SK-N-SH (cell line): ENCODE results near the gene PBX4. TPM values are rescaled to one million over a fixed set of nuclear protein-coding genes. Genes with fewer than 3 reads are reported as not detected.

Experiments
- CTCF ChIA-PET: fragments of 300-600, 350-600 bp; formaldehyde crosslinking; extraction: SDS; loops from one replicate; lab custom pipeline; 2021; lab: Yijun Ruan, JAX
- POLR2A ChIA-PET: fragments of 350-600 bp; sonication (Branson Sonifier 250); formaldehyde crosslinking; extraction: SDS; loops from one replicate; lab custom pipeline; 2020; ENCODE audit warnings: antibody characterized with exemption, inconsistent platforms; lab: Yijun Ruan, JAX
- DNase-seq: peaks from one replicate; pipeline ENCODE4 v3.0.0; 2012
- H2AFZ ChIP-seq: fragments of 200-600 bp; sonication (generic); 2 replicates; pipeline ENCODE4 v1.8.1; 2016; ENCODE audit warnings: antibody characterized with exemption, mild to moderate bottlenecking, low read depth
- H3F3A ChIP-seq: fragments of 200-600 bp; sonication (generic); replicated peaks from 2 replicates; pipeline ENCODE3; 2016; ENCODE audit warnings: antibody characterized with exemption, mild to moderate bottlenecking; ENCODE audit not compliant: insufficient read depth
- H3K27ac ChIP-seq, 2 experiments: fragments of 200-500 bp in 1 of 2; fragments of 200-600 bp in 1 of 2; sonication (Bioruptor generic) in 1 of 2; sonication (generic), shearing (Covaris generic) in 1 of 2; 2 replicates each; pipeline versions ENCODE4 v1.5.1 to v1.6.1; 2014 to 2016; ENCODE audit warnings: low read depth in 2 of 2, inconsistent platforms in 1 of 2, low read length in 1 of 2, mild to moderate bottlenecking in 1 of 2, mixed read lengths in 1 of 2
- H3K27me3 ChIP-seq: fragments of 200-600 bp; sonication (generic), shearing (Covaris generic); 2 replicates; pipeline ENCODE4 v1.6.1; 2016; ENCODE audit warnings: mixed run types; ENCODE audit not compliant: insufficient read depth
- H3K36me3 ChIP-seq, 2 experiments: fragments of 200-500 bp in 1 of 2; fragments of 200-600 bp in 1 of 2; sonication (Bioruptor generic) in 1 of 2; sonication (generic) in 1 of 2; replicated peaks in 1 of 2; 2 replicates each; pipeline versions ENCODE3 to v1.5.1; 2014 to 2016; ENCODE audit warnings: low read length in 1 of 2, mild to moderate bottlenecking in 1 of 2; ENCODE audit not compliant: insufficient read depth in 2 of 2, control insufficient read depth in 1 of 2
- H3K4me1 ChIP-seq, 2 experiments: fragments of 200-500 bp in 1 of 2; fragments of 200-600 bp in 1 of 2; sonication (Bioruptor generic) in 1 of 2; sonication (generic), shearing (Covaris generic) in 1 of 2; 2 replicates each; pipeline versions ENCODE4 v1.5.1 to v1.6.1; 2014 to 2016; ENCODE audit warnings: low read depth in 1 of 2, low read length in 1 of 2, mixed run types in 1 of 2; ENCODE audit not compliant: insufficient read depth in 2 of 2, control insufficient read depth in 1 of 2
- H3K4me2 ChIP-seq: fragments of 200-600 bp; sonication (generic), shearing (Covaris generic); 2 replicates; pipeline ENCODE4 v1.6.1; 2017; ENCODE audit warnings: mixed run types
- H3K4me3 ChIP-seq, 2 experiments: fragments of 200-500 bp in 1 of 2; fragments of 200-600 bp in 1 of 2; sonication (Bioruptor generic) in 1 of 2; sonication (generic), shearing (Covaris generic) in 1 of 2; 2 replicates each; pipeline versions ENCODE4 v1.5.1 to v1.8.1; 2014 to 2016; ENCODE audit warnings: low read depth in 2 of 2, inconsistent platforms in 1 of 2, low read length in 1 of 2, mild to moderate bottlenecking in 1 of 2, mixed read lengths in 1 of 2, moderate library complexity in 1 of 2
- H3K79me2 ChIP-seq: fragments of 200-600 bp; sonication (generic); 2 replicates; pipeline ENCODE4 v1.8.1; 2017; ENCODE audit warnings: mild to moderate bottlenecking; ENCODE audit not compliant: insufficient read depth
- H3K9ac ChIP-seq: fragments of 200-600 bp; sonication (generic); 2 replicates; pipeline ENCODE4 v1.6.1; 2017; ENCODE audit warnings: mixed run types
- H3K9me2 ChIP-seq: fragments of 200-600 bp; sonication (generic); 2 replicates; pipeline ENCODE4 v1.6.1; 2017; ENCODE audit warnings: mixed run types
- H3K9me3 ChIP-seq: fragments of 200-600 bp; sonication (generic); 2 replicates; pipeline ENCODE4 v1.6.1; 2017; ENCODE audit warnings: mixed run types, mild to moderate bottlenecking, moderate library complexity
- H4K20me1 ChIP-seq: fragments of 200-600 bp; sonication (generic); 2 replicates; pipeline ENCODE4 v1.6.1; 2017; ENCODE audit warnings: mild to moderate bottlenecking, mixed run types; ENCODE audit not compliant: insufficient read depth
- CHD2 ChIP-seq: fragments of 150-350 bp; IDR thresholded peaks from 2 replicates; pipeline ENCODE4 v1.6.1; 2018; ENCODE audit warnings: low read length; ENCODE audit not compliant: partially characterized antibody
- CTCF ChIP-seq: fragments of 200-600 bp; sonication (generic); IDR thresholded peaks from 2 replicates; pipeline ENCODE4 v1.6.1; 2017; ENCODE audit warnings: antibody characterized with exemption, mild to moderate bottlenecking, moderate library complexity
- GATA2 ChIP-seq: sonication (generic); formaldehyde crosslinking; IDR thresholded peaks from 2 replicates; pipeline ENCODE4 v1.5.0; 2020; ENCODE audit warnings: mild to moderate bottlenecking, missing genetic modification reagents
- JUND ChIP-seq: IDR thresholded peaks from 2 replicates; pipeline ENCODE4 v1.4.0; 2012
- MAX ChIP-seq: IDR thresholded peaks from 2 replicates; pipeline ENCODE4 v1.4.0; 2012; ENCODE audit warnings: low read depth
- NFIC ChIP-seq: IDR thresholded peaks from 2 replicates; pipeline ENCODE4 v1.4.0; 2012; ENCODE audit warnings: borderline replicate concordance
- NRF1 ChIP-seq: IDR thresholded peaks from 2 replicates; pipeline ENCODE4 v1.6.1; 2012; ENCODE audit warnings: low read depth, mild to moderate bottlenecking, low read length
- RCOR1 ChIP-seq: fragments of 150-350 bp; IDR thresholded peaks from 2 replicates; pipeline ENCODE4 v1.6.1; 2017; ENCODE audit warnings: antibody characterized with exemption, low read length
- TEAD4 ChIP-seq: IDR thresholded peaks from 2 replicates; pipeline ENCODE4 v1.4.0; 2012; ENCODE audit warnings: mild to moderate bottlenecking, borderline replicate concordance; ENCODE audit not compliant: insufficient read depth
- WGBS: methylation state at CpG from one replicate; pipeline ENCODE4 v1.1.6; 2017; ENCODE audit warnings: low lambda C conversion rate; 5-methylcytosine and 5-hydroxymethylcytosine counted together
- polyA plus RNA-seq, 3 experiments: library from polyadenylated mRNA; depleted of rRNA; stranded (reverse); fragments of >200 nt; gene quantifications; 2 replicates each; pipeline ENCODE4 v1.2.3, GENCODE V29; 2012
- TF ChIP-seq, protein P1 (sequence below): IDR thresholded peaks from 2 replicates; pipeline ENCODE4; 2012
- TF ChIP-seq, protein P2 (sequence below): fragments of 150-350 bp; IDR thresholded peaks from 2 replicates; pipeline ENCODE4 v1.6.1; 2017; ENCODE audit warnings: antibody characterized with exemption, low read length, low read depth, borderline replicate concordance

The PBX4 gene
- polyA plus RNA-seq, 1 of the 3 experiments (the other 2 are of a cell fraction) = 6.4 TPM

GRCh38 chr19:19657397-19657783 is 38.9 kb upstream of the PBX4 start:
- Histone ChIP-seq H3K9ac (no peak overlapping the region), H4K20me1 (peaks cover 28% of the 10 kb centered on the region), H3K9me3 (no peaks in the 10 kb centered on the region), H3K27me3 (no peaks in the 10 kb centered on the region), H3K9me2 (no peaks in the 10 kb centered on the region), H3K4me3 (no peak overlapping the region), H2AFZ (no peak overlapping the region), H3K36me3 (peaks cover 15 to 71% of the 10 kb centered on the region in 2 experiments), H3K27ac (no peak overlapping the region; a peak in 1 of 4 replicates), H3K4me2 (no peak overlapping the region), H3K4me1 (peaks cover 0 to 14% of the 10 kb centered on the region in 2 experiments; a peak in 2 of 4 replicates), H3K79me2 (peaks cover 40% of the 10 kb centered on the region), H3F3A (no peaks in the 10 kb centered on the region)
- TF ChIP-seq GATA2 (no peak), CHD2 (peak; percentile 15)
- DNase-seq = peak; percentile 54
- ChIA-PET POLR2A (no interaction called here), CTCF (interaction anchor here (1.0 to 6.6 kb wide), 3 partner anchors 11 to 126 kb away, joined by 3 to 45 read pairs (median 12); partner anchors contain the start of gene GMIP)
- WGBS = 96% methylated on average over 5 of the region's 10 CpGs

DNA sequence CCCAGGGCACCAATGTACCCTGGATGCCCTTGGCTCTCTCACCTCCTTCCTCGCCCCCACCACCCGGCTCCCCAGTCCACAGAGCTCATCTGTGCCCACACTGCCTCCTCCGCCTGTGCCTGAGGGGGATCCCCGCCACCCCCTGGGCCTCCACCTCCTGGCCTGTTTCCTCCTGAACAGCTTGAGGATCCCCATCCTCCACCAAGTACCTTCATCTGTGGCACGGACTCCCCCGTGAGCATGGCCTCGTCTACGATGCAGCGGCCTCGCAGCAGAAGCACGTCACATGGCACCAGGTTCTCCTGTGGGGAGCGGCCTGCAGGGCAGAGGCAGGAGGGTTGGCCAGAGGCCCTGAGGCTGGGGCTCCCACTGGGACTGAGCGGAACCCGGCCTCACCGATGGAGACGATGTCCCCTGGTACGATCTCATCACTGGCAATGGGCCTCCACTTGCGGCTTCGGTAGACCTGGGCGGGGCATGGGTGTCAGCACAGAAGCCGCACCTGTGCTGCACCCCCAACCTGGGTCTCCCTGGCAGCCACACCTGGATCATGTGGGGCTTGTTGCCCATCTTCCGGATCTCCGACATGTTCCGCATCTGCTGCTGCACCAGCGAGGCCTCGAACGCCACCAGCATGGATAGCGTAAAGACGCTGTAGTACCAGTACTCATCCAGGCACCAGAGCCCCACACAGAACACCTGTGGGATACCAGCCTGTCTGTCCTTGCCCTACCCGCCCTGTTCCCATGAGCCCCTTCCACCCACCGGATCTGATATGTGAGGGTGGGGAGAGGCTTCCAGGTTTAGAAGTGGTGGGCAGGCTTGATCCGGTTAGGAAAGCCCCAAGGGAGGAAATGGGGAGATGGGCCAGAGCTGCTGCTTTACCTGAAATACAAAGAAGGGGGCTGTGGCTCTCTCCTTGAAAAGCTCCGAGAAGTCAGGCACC is 38.2 kb upstream of the PBX4 start:
- Histone ChIP-seq H3K79me2 (peaks cover 34% of the 10 kb centered on the region), H2AFZ (no peak overlapping the region), H3K9me2 (no peaks in the 10 kb centered on the region), H3K9me3 (no peaks in the 10 kb centered on the region), H3K4me1 (peaks cover 0 to 7% of the 10 kb centered on the region in 2 experiments; a peak in 1 of 4 replicates), H3K36me3 (peaks cover 19 to 77% of the 10 kb centered on the region in 2 experiments), H3K4me3 (no peak overlapping the region), H4K20me1 (peaks cover 23% of the 10 kb centered on the region), H3F3A (no peaks in the 10 kb centered on the region), H3K4me2 (no peak overlapping the region), H3K9ac (no peak overlapping the region), H3K27me3 (no peaks in the 10 kb centered on the region), H3K27ac (no peak overlapping the region; a peak in 1 of 4 replicates)
- ChIA-PET POLR2A (no interaction called here), CTCF (interaction anchor here (1.0 to 6.6 kb wide), 4 partner anchors 10 to 125 kb away, joined by 3 to 45 read pairs (median 12); partner anchors contain the start of gene GMIP)
- TF ChIP-seq RCOR1 (no peak), NFIC (no peak), NRF1 (no peak), MAX (no peak), JUND (no peak), TEAD4 (no peak), CTCF (no peak)
- TF ChIP-seq, protein P1, sequence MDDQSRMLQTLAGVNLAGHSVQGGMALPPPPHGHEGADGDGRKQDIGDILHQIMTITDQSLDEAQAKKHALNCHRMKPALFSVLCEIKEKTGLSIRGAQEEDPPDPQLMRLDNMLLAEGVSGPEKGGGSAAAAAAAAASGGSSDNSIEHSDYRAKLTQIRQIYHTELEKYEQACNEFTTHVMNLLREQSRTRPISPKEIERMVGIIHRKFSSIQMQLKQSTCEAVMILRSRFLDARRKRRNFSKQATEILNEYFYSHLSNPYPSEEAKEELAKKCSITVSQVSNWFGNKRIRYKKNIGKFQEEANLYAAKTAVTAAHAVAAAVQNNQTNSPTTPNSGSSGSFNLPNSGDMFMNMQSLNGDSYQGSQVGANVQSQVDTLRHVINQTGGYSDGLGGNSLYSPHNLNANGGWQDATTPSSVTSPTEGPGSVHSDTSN = no peak
- TF ChIP-seq, protein P2, sequence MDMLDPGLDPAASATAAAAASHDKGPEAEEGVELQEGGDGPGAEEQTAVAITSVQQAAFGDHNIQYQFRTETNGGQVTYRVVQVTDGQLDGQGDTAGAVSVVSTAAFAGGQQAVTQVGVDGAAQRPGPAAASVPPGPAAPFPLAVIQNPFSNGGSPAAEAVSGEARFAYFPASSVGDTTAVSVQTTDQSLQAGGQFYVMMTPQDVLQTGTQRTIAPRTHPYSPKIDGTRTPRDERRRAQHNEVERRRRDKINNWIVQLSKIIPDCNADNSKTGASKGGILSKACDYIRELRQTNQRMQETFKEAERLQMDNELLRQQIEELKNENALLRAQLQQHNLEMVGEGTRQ = no peak
- 95% methylated on average over 21 of the region's 33 CpGs for WGBS
- peak; percentile 17 for DNase-seq
